Right atrium auricular region (tissue), 2 donors: ENCODE measurements around the gene RAB6B. TPM values are rescaled to one million over a fixed set of nuclear protein-coding genes. Genes with fewer than 3 reads are reported as not detected.

ENCODE experiments used
- DNase-seq: peaks from one replicate; pipeline ENCODE4 v3.0.0-alpha.2; 2019; ENCODE audit warnings: low spot score
- H3K27ac ChIP-seq, 2 donors: fragments of 200-600 bp; sonication (generic); 1 replicate in 1 of 2; 2 replicates in 1 of 2; pipeline ENCODE4 v1.5.1; 2016 to 2019
- H3K27me3 ChIP-seq, 2 donors: fragments of 200-600 bp; sonication (generic); one replicate each; pipeline versions ENCODE4 v1.5.1 to v1.6.0; 2017 to 2019
- H3K36me3 ChIP-seq: fragments of 200-600 bp; sonication (generic); one replicate; pipeline ENCODE4 v1.5.1; 2016
- H3K4me1 ChIP-seq, 2 donors: fragments of 200-600 bp; sonication (generic); one replicate each; pipeline versions ENCODE4 v1.5.1 to v1.6.0; 2017 to 2019
- H3K4me3 ChIP-seq, 2 donors: fragments of 200-600 bp; sonication (generic); 1 replicate in 1 of 2; 2 replicates in 1 of 2; pipeline ENCODE4 v1.5.1; 2017 to 2019; ENCODE audit warnings: mild to moderate bottlenecking in 1 of 2, moderate library complexity in 1 of 2
- H3K9me3 ChIP-seq, 2 donors: fragments of 200-600 bp; sonication (generic); one replicate each; pipeline ENCODE4 v1.5.1; 2019
- total RNA-seq, 2 donors: library from RNA; depleted of rRNA; stranded (reverse); fragments of >200 nt; gene quantifications; one replicate each; pipeline ENCODE4 v1.1.0, GENCODE V29; 2016
- TF ChIP-seq, protein P1 (sequence below), 2 donors: fragments of 200-600 bp; sonication (generic); IDR thresholded peaks; one replicate each; pipeline ENCODE4 v1.5.1; 2019; ENCODE audit warnings: antibody characterized with exemption in 2 of 2

RAB6B gene
- total RNA-seq, 2 donors from 2014 or later: 9.5 to 11.5 TPM

GRCh38 chr3:133905376-133905775 lies 9.7 kb upstream of the RAB6B start:
- no peak for DNase-seq
- Histone ChIP-seq H3K27me3 (no peaks in the 10 kb centered on the region), H3K36me3 (no peaks in the 10 kb centered on the region), H3K4me1 (no peaks in the 10 kb centered on the region), H3K4me3 (no peak overlapping the region), H3K9me3 (no peaks in the 10 kb centered on the region), H3K27ac (no peak overlapping the region)
- TF ChIP-seq, protein P1, sequence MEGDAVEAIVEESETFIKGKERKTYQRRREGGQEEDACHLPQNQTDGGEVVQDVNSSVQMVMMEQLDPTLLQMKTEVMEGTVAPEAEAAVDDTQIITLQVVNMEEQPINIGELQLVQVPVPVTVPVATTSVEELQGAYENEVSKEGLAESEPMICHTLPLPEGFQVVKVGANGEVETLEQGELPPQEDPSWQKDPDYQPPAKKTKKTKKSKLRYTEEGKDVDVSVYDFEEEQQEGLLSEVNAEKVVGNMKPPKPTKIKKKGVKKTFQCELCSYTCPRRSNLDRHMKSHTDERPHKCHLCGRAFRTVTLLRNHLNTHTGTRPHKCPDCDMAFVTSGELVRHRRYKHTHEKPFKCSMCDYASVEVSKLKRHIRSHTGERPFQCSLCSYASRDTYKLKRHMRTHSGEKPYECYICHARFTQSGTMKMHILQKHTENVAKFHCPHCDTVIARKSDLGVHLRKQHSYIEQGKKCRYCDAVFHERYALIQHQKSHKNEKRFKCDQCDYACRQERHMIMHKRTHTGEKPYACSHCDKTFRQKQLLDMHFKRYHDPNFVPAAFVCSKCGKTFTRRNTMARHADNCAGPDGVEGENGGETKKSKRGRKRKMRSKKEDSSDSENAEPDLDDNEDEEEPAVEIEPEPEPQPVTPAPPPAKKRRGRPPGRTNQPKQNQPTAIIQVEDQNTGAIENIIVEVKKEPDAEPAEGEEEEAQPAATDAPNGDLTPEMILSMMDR (IDR thresholded peaks at IDR 0.05): no peak

- no peak for DNase-seq
- TF ChIP-seq, protein P1 (IDR thresholded peaks at IDR 0.05): no peak
- no peak overlapping the region for H3K4me3 ChIP-seq
- no peaks in the 10 kb centered on the region for H3K27me3 ChIP-seq
- H3K9me3 ChIP-seq: no peaks in the 10 kb centered on the region
- no peaks in the 10 kb centered on the region for H3K36me3 ChIP-seq
- H3K4me1 ChIP-seq: no peaks in the 10 kb centered on the region
- no peak overlapping the region for H3K27ac ChIP-seq
Measured at GRCh38 chr3:133901847-133902246, 6.2 kb upstream of the RAB6B start.

GRCh38 chr3:133901083-133901482 lies 5.4 kb upstream of the RAB6B start:
- Histone ChIP-seq H3K4me3 (no peak overlapping the region), H3K27me3 (no peaks in the 10 kb centered on the region), H3K27ac (no peak overlapping the region), H3K9me3 (no peaks in the 10 kb centered on the region), H3K36me3 (no peaks in the 10 kb centered on the region), H3K4me1 (peaks cover 0 to 5% of the 10 kb centered on the region in 2 donors)
- TF ChIP-seq, protein P1 (IDR thresholded peaks at IDR 0.05): peak; percentile 13 to 65
- no peak for DNase-seq

DNA sequence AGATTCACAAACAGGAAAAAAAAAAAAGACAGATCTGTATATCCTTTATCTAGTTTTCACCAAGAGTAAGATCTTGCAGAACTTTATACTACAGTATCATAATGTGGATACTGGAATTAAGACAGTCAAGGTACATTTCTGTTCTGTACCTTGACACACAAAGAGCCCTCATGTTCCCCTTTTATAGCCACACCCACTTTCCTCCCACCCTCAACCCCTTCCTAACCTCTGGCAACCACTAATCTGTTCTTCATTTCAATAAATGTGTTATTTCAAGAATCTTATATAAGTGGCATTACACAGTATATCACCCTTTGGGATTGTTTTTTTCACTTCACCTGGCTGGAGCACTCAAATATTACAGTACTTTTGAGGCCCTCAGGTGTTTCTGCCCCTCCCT lies 3.6 kb upstream of the RAB6B start:
- Histone ChIP-seq H3K4me3 (no peak overlapping the region), H3K9me3 (no peaks in the 10 kb centered on the region), H3K4me1 (peaks cover 0 to 19% of the 10 kb centered on the region in 2 donors), H3K36me3 (no peaks in the 10 kb centered on the region), H3K27ac (no peak overlapping the region), H3K27me3 (no peaks in the 10 kb centered on the region)
- DNase-seq: no peak
- TF ChIP-seq, protein P1 (IDR thresholded peaks at IDR 0.05): no peak

- Histone ChIP-seq H3K36me3 (no peaks in the 10 kb centered on the region), H3K27me3 (no peaks in the 10 kb centered on the region), H3K4me3 (no peak overlapping the region), H3K4me1 (peaks cover 0 to 37% of the 10 kb centered on the region in 2 donors), H3K27ac (no peak overlapping the region), H3K9me3 (no peaks in the 10 kb centered on the region)
- TF ChIP-seq, protein P1 (IDR thresholded peaks at IDR 0.05): no peak
- DNase-seq: no peak
Measured at GRCh38 chr3:133897547-133897946, 1.9 kb upstream of the RAB6B start.

DNA sequence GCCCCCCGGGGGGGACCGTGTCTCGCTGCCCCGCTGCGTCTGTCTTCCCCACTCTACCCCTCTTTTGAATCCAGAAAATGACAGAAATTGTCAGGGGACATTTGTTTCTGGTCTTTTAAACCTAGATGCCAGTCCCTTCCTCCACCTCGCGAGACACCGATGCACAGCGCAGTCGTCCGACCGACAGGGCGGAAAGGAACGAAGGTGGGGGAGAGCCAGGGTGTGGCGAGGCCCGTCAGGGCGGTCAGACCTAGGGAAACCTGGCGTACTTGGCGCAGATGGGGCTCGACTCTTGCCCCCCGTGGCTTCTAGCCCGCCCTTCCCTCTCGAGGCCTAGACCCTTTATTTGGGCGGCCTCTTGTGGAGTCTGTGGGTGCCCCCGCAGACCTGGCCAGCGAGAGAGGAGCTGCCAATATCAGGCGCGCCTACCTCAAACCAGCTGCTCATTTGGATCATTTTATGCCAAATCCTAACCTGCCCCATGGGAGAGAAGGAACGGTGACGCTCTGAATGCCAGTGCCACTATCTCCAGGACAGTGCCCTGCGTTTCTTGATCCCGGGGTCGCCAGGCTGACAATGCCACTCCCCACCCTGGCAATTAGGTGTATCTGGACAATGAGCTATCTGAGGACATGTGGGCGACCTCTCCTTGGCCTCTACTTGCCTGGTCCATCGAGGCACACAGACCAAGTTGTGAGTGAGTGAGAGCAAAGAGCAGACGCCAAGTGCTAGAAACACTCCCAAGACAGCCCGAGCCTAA lies 500 bp upstream of the RAB6B start:
- TF ChIP-seq, protein P1 (IDR thresholded peaks at IDR 0.05): no peak
- DNase-seq: no peak

More for the DNA sequence above, 500 bp upstream of the RAB6B start:
- Histone ChIP-seq H3K36me3 (no peaks in the 10 kb centered on the region), H3K4me1 (peaks cover 0 to 48% of the 10 kb centered on the region in 2 donors), H3K27me3 (no peaks in the 10 kb centered on the region), H3K4me3 (peak overlapping the region; percentile 51 to 72), H3K27ac (peak overlapping the region; percentile 67 to 77), H3K9me3 (no peaks in the 10 kb centered on the region)
